ENCODE measurements around the gene NR1I3. TPM values are rescaled to one million over a fixed set of nuclear protein-coding genes. Genes with fewer than 3 reads are reported as not detected.
A peak's percentile ranks its signal among the peaks of the same experiment; 100 is the strongest.

NR1I3 gene
- polyA plus RNA-seq, 3 donors, result 0.21 to 0.22 TPM; not detected in 1

DNA sequence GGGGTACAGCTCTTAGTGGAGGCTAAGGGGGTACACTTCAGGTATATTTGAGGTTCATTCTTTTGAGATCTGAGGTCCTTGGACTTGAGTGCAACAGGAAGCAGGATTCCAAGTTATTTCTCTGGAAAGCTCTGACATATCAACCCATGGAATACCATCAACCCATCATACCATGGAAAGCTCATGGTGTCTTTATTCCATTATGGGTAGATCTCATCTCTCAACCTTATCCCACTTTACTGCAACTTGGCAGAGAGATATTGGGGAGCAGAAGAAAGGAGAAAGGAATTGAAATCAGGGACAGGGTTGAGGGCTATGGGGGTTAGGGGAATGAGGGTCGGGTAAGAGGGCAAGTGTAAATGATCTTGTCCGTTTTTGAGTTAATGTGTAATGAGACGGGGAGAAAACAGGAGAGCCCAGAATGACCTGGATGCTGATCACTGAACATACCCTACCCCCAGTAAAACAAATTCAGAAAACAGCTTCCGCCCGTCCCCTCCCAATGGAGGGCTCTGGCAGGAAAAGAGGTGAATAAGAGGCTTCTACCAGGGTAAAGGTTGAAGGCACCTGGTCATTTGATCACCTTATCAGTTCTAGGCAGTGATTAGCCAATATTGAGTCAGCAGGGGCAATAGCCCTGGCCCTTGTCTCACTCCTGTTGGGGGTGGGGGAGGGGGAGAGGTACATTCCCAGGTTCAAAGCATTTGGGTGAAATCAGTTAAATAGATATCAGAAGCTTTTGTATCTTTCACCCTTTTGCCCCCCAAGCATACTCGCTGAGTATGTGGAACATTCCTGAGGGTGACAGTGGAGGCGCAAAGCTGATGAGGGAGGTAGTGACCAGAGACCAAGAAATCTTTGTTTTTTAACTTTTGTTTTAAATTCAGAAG, 14.0 kb downstream of the NR1I3 start:
- 71 to 95% (median 93%) methylated on average over 7 of the region's 7 CpGs for WGBS, 3 donors
- no peak overlapping the region for H3K27ac ChIP-seq (ENCODE audit: low read depth, low read length)

- WGBS, 3 donors, result 73 to 75% (median 74%) methylated on average over 6 of the region's 6 CpGs
- no peak overlapping the region for H3K27ac ChIP-seq (ENCODE audit: low read depth, low read length)
Observed at GRCh38 chr1:161222175-161223019, 15.6 kb downstream of the NR1I3 start.

GRCh38 chr1:161220002-161220401, 18.0 kb downstream of the NR1I3 start:
- 66 to 85% (median 84%) methylated on average over 5 of the region's 5 CpGs for WGBS, 3 donors
- H3K27ac ChIP-seq (ENCODE audit: low read depth, low read length), result no peak overlapping the region

DNA sequence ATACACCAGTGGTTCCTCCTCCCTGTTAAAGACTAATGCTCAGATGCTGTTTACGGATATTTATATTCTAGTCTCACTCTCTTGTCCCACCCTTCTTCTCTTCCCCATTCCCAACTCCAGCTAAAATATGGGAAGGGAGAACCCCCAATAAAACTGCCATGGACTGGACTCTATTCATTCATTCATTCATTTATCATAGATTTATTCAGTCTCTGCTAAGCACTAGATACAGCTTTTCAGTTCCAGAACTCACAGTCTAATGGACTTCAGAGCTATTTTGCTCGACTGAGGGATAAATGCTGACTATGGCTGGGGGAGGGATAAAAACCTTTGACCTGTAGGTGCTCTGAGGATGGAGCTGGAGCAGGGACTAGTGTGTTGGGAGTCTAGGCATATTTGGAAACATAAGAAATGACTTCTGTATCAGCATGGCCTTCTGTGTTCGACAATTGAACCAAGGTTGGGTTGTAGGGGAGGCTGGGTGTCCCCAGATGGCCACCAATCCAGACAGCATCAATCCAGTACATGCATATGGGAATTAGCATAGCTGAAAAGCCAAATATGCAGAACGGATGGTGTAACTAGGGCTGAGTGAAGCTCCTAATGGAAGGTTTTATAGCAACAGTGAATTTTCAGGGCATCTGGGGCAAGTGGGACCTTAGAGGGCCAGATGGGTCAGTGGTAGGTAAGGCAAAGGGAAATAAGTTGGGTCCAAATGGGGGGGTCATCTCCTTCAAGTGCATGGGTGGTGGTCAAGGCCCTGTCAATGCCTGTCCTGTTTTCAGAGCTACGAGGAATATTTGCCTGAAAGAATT, 18.7 kb downstream of the NR1I3 start:
- H3K27ac ChIP-seq (ENCODE audit: low read depth, low read length), result no peak overlapping the region
- WGBS, 3 donors, result 81 to 88% (median 81%) methylated on average over 5 of the region's 5 CpGs

- 47 to 75% (median 73%) methylated on average over 8 of the region's 8 CpGs for WGBS, 3 donors
- no peak overlapping the region for H3K27ac ChIP-seq (ENCODE audit: low read depth, low read length)
Observed at GRCh38 chr1:161218301-161219077, 19.5 kb downstream of the NR1I3 start.

- WGBS, 3 donors, result 52 to 61% (median 60%) methylated on average over 6 of the region's 6 CpGs
- peak overlapping the region; percentile 13 for H3K27ac ChIP-seq (ENCODE audit: low read depth, low read length)
Observed at GRCh38 chr1:161217831-161218230, 20.2 kb downstream of the NR1I3 start.

GRCh38 chr1:161216945-161217712, 20.9 kb downstream of the NR1I3 start:
- peak overlapping the region; percentile 98 for H3K27ac ChIP-seq (ENCODE audit: low read depth, low read length)
- WGBS, 3 donors, result 26 to 54% (median 36%) methylated on average over 7 of the region's 7 CpGs

DNA sequence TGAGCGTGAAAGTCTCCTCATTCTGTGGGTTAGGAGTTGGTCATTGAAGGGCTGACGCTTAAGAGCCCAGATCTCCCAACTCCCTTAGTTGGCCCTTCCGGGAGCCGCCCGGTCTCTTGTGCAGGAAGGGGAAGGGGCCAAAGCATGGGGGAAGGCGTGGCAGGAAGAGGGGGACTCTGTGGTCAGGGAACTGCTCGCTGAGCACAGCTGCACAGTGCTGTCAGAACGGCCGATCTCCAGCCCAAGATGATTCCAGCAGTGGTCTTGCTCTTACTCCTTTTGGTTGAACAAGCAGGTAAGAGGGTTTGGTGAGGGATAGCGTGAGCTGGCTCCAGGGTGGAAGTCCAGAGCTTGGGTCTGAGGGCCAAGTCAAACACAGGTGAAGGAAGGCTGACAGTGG, 22.9 kb downstream of the NR1I3 start, which contains the start of gene FCER1G:
FCER1G (plus strand) TSS at position 220 of the 400 bp plus-strand sequence; CDS start at position 247, 27 bp downstream.
- H3K27ac ChIP-seq (ENCODE audit: low read depth, low read length), result peak within 1 kb of the TSS; percentile 77
- WGBS, 3 donors, result 54 to 73% (median 55%) methylated on average over 10 of the region's 10 CpGs

GRCh38 chr1:161214369-161214768, 23.6 kb downstream of the NR1I3 start:
- H3K27ac ChIP-seq (ENCODE audit: low read depth, low read length), result peak overlapping the region; percentile 28
- WGBS, 3 donors, result 72 to 94% (median 77%) methylated on average over 9 of the region's 9 CpGs

DNA sequence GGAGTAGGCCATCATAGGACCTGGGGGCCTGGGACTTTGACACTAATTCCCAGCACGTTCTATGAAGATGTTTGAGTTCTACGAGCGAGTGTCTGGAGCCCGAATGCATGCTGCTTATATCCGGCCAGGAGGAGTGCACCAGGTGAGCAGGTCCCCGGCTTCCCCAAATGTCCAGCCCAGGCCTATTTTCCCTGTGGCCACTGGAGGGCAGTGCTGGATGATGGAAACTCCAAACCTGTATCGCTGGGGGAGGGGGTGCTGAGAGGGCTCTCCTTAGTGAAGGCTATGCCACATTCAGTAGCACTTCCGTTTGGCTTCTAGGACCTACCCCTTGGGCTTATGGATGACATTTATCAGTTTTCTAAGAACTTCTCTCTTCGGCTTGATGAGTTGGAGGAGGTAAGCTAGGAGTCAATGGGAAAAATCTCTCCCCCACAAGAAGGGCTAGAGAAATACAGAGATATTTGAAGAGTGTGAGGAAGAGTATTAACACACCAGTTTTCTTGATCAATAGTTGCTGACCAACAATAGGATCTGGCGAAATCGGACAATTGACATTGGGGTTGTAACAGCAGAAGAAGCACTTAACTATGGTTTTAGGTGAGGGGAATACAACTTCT, 28.1 kb downstream of the NR1I3 start:
- WGBS, 3 donors, result 28 to 42% (median 38%) methylated on average over 11 of the region's 11 CpGs
- no peak overlapping the region for H3K27ac ChIP-seq (ENCODE audit: low read depth, low read length)

- 65 to 75% (median 68%) methylated on average over 8 of the region's 8 CpGs for WGBS, 3 donors
- no peak overlapping the region for H3K27ac ChIP-seq (ENCODE audit: low read depth, low read length)
Observed at GRCh38 chr1:161207173-161207572, 30.8 kb downstream of the NR1I3 start.

- WGBS, 3 donors, result 81 to 91% (median 83%) methylated on average over 12 of the region's 12 CpGs
- peak overlapping the region; percentile 3 for H3K27ac ChIP-seq (ENCODE audit: low read depth, low read length)
Observed at GRCh38 chr1:161206411-161207140, 31.4 kb downstream of the NR1I3 start.

- 2 to 3% (median 3%) methylated on average over 53 of the region's 53 CpGs for WGBS, 3 donors
Observed at GRCh38 chr1:161201836-161202712, 35.9 kb downstream of the NR1I3 start, which contains the start of gene NDUFS2. Gene NDUFS2, plus strand, starts transcription at chr1:161202367. Its CDS starts 19 bp downstream, at chr1:161202386.

DNA sequence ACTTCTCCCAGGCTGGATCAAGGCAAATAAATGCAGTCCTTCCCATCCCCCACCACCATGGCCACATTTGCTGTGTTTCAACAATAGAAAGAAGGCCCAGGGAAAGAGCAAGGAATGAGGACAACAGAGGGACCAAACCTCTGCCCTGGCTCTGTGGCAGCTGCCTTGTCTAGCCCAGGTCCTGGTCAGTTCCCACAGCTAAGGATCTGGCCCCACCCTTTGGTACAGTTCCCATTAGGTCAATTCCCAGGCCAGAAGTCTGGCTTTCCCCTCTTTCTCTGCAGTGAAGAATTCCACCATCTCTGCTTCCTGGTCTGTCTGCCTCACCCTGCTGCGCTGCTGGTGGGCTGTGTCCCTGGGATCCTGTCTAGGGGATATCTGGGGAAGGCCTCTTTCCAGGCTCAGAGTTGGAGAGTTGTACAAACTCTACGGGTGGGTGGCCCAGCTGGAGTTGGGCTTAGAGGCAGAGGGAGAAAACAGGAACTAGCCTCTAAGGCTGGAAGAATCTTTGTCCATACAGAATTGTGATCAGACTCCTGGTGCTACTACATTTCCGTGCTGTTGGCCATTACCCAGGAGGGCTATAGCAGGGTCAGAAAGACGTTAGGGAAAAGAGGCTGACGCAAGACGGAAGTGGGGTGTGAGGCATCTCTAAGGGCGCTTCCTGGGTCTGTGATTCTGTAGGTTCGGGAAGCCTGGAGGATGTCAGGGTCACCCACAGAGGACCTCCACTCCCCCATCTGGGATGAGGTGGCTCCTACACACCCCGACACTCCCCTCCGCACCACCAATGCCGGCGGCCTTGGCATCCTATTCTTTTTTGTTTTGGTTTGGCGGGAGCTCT, 36.8 kb downstream of the NR1I3 start:
- 26 to 78% (median 30%) methylated on average over 13 of the region's 13 CpGs for WGBS, 3 donors
- peak overlapping the region; percentile 97 for H3K27ac ChIP-seq (ENCODE audit: low read depth, low read length)

More at GRCh38 chr1:161201836-161202712, 35.9 kb downstream of the NR1I3 start, which contains the start of gene NDUFS2:
- H3K27ac ChIP-seq (ENCODE audit: low read depth, low read length), result peak within 1 kb of the TSS; percentile 97
